Stimulated activated CD4-positive, alpha-beta T cell treated with anti-CD3 and anti-CD28 coated beads, Interleukin-12 subunit alpha, Interleukin-12 subunit beta, amount 100 ng/mL, for 4 hours (primary cell): ENCODE measurements around the gene WDR82.

Source experiments
- DNase-seq: peaks from one replicate; pipeline ENCODE4 v3.0.0-alpha.2; 2020

WDR82 gene, protein sequence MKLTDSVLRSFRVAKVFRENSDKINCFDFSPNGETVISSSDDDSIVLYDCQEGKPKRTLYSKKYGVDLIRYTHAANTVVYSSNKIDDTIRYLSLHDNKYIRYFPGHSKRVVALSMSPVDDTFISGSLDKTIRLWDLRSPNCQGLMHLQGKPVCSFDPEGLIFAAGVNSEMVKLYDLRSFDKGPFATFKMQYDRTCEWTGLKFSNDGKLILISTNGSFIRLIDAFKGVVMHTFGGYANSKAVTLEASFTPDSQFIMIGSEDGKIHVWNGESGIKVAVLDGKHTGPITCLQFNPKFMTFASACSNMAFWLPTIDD

DNA sequence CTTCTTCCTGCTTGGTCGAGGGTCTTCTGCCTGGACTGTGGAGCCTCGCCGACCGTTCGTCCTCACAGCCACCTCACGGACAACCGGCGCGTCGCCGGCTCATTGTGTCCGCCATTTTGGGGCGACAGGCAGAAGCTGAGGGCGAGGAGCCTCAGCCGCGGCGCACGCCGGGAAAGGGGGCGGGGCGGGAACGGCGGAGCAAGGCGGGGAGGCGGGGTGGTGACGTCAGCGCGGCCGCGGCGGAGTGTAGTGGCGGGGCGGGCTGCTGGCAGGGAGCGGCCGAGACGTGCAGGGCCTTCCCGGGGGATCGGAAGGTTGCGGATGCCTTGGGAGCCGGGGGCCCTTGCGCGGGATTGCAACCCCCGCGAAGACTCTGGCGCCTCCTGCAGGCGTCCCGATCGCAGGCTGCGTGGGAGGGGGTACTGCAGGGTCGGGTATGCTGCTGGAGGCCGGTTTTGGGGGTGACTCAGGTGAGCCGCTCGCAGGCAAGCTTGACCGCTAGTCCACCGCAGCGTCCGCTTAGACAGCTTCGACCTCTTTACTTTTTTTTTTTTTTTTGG, at the start of gene WDR82:
WDR82 (minus strand) TSS at position 140 of the 560 bp plus-strand sequence. CDS start 288 bp downstream, outside the sequence.
- DNase-seq, result peak; percentile 99

DNA sequence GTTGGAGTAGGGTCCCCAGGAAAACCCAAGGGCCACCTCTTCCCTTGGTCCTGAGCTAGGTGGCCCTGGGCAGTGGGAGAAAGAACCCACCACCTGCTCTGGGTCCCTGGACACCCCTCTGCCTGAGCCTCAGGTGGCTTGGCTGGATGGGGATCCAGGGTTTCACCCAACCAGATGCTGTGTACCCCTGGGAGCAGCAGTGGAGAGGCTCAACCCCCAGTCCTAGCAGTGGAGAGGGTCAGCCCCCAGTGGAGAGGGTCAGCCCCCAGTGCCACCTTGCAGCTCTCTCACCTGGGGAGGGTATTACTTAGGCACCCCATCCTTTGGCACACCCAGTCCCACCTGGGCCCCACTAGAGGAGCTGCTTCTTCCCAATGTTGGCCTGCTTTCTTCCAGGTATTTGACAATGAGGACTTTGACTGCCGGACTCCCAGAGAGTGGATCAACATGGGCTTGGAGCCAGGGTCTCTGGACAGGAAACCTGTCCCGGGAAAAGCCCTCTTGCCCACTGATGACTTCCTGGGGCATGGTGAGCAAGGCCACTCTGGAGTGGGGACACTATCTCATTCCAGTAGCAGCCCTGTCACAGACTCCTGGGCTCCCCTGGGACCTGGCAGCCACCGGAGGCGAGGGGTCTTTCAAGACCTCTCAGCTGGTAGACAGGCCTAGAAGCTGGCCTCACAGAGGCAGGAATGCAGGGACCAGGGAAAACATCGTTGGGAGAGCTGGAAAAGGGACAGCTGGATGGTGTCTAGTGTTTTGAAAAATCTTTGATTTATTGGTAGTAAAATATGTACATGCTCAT, 49.2 kb upstream of the WDR82 start:
- DNase-seq, result no peak

DNA sequence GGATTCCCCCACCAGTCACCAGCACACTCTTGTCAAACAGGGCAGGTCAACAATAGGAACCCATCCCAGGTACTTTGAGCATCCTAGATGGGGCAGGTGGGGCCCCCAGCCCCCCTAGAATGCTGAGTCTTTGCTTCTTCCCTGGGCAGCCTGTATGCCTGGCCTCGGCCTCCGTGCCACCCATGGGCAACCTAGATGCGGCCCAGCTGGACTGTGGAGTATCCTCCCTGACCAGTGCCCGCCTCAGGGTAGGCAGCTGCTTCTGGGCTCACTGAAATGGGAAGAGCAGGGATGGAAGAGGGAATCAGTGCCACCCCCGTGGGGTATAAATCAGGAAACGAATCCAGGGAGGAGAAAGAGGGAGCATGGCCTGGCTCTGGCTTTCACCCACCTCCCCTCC, 48.5 kb upstream of the WDR82 start:
- DNase-seq, result no peak

DNA sequence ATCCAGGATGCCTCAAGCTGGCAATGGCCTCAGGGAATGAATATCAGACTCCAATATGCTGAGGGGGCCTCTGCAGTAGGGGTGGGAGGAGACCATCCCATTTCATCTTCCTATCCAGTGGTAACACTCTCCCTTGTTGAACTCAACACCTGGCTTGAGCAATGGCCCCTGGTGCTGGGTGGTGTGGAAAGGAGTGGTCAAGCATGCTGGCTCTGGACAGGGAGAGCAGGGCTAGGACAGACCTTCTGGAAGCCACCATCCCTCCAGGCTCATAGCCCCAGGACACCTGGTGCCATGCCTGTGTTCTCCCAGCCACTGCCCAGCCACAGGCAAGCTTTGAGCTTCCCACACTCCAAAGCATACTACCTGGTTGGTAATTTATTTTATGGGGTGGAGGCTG, 47.2 kb upstream of the WDR82 start:
- no peak for DNase-seq

DNA sequence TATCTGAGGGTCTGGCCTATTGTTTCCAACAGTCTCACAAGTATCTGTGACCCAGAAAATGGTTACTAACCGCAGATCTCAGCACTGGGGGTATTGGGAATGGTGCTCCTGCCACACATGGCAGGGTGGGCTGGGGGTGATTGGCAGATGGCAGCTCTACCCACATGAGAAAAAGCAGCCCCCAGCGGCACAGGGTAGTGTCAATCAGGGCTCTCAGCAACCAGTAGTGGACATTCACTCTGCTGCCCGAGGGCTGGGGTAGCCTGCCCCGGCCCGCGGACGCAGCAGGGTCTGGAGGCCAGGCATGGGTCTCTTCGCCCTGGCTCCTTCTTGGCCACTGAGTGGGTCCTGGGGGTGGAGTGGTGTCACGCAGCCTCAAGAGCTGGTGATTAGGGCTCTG, 46.2 kb upstream of the WDR82 start:
- no peak for DNase-seq

DNA sequence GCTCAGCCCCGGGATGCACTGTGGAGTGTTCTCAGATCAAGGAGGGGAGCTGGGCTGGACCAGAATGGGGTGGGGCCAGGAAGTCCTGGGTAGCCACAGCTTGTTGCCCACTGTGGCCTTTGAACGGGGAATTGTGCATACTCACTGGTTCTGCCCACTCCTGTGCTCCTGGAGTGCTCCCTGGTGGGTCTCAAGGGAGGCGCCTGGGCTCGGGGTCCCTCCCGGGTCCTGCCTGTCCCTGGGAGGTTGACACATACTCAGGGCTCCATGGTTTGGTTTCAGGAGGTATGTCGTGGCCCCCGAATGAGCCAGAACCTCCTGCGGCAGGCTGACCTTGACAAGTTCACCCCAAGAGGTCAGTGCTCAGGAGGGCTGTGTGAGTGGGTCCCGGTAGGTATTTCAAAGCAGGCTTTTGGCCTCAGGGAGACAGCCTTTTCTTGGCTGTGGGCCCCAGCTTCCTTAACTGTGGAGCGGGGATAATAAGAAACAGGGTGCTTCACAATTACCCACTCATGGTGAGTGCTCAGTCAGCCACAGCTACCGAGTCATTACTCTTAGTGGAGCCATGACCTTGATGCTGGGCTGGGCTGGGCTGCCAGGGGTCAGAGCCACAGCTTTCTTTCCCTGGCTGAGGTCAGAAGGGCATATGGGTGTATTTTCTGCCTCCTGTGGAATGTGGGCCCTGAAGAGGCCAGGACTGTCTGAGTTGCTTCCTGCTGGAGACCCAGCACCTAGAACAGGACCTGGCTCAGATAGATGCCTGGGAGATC, 45.3 kb upstream of the WDR82 start:
- no peak for DNase-seq

DNA sequence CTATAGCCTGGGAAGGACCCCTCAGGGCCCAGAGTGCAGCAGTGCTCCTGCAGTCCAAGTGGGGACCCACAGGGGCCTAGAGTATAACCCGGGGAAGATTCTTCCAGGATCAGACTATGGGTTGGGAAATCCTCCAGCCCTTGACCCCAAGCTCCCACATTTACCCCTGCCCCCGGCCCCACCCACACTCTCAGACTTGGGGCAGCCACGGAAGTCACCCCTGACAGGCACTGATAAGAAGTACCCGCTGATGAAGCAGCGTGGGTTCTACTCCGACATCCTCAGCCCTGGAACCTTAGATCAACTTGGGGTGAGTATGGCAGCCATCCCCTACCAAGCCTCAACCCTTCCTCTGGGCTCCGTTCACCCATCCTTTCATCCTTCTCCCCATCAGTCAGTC, 44.0 kb upstream of the WDR82 start:
- no peak for DNase-seq

DNA sequence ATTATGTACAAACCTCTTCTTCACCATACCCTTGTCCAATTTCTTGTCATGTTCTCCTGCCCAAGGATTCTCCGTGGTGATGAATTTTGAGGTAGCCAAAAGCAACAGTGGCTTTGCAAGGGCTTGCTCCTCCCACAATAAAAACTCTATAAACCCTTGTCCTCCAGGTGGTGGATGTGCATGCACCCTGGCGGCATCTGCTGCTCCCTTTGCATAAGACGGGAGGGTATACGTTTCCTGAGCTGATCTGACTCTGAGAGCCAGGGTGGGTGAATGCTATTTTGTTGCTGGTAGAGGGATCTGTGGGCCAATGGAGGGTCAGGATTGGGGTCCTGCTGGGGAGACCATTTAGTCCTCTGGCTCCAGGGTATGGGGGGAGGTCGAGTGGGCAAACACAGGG, 43.0 kb upstream of the WDR82 start:
- DNase-seq, result no peak

DNA sequence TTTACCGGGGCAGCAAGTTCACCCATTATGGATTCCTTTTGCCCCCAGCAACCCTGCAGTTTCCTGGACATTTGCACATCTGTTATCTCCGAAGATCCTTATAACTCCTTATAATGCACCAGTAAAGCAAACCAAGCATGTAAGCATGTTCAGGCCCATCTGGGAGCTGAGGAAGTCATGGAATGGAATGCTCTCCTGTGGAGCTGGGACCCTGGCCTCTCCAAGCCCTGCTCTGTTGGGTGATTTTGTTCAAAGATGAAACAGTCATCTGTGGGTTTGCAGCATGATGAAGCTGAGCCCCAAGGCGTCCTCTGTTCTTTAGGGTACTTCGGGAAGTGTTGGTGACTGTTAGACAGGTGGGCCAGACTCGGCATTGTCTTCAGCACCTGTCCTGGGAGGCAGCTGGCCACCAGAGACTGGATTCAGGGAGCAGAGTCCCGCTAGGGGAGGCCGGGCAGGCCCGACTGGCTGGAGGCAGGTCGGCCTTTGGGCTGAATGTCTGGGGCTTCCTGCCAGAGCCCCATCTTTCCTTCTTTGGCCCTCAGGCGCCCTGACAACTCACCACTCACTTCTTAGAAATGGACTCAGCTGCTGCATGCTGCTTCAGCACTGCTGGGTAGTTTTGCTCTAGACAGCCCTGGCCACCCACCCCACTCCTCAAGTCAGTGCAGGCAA, 41.6 kb upstream of the WDR82 start:
- DNase-seq, result no peak

DNA sequence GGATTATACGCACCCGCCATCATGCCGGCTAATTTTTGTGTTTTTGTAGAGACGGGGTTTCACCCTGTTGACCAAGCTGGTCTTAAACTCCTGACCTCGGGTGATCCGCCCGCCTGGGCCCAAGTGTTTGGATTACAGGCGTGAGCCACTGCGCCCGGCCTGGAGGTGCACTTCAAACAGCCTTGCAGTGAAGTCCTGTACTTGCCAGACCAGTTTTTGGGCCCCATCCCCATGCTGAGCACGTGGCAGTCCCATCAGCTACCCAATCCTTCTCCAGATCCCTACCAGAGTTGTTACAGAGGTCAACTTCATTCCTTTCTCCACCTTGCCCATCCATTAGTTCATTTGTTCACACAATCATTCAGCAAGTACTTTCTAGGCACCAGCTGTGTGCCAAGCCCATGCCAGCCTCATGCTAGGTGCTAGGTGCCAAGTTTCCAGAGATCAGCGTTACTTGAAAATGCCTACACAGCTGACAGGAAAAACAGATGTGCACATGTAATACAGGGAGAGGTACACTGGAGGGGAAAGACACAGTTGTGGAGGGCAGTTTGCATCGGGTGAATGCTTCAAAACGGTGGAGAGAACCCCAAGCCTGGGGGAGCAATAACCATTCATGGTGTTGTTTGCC, 39.9 kb upstream of the WDR82 start:
- no peak for DNase-seq

DNA sequence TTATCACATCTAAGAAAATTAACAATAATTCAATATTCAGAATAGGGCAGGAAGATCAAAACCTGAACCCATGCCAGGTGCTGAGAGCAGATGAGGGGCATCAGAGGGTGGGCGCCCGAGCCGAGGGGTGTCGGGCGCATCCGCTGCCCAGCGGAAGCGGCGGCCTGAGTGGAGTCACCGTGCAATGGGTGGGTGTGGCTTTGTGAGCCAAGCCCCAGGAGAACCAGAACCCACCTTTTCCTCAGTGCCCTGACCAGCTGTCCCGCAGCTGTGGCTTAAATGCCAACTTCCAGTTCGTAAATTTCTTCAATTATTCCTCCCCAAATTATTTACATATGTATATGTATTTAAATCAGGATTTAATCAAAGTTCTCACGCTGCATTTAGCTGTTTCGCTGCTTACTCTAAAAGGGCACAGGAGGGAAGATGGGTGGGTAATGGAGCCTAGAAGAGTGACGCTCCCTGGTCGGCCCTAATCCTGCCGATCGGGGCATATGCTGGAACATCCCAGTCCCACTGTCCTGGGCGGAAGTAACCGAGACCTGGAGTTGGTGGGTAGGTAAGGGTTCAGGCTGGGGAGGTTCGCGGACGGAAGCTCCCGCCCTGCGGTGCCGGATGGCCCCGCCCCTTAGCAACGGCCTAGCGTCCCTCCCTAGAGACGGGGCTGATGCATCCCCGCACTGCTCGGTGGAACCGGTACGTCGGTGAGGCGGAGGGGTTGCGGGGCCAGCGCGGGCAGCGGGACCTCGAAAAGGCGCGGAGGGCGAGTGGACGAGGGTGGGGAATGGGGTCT, 39.0 kb upstream of the WDR82 start:
- DNase-seq, result peak; percentile 65

DNA sequence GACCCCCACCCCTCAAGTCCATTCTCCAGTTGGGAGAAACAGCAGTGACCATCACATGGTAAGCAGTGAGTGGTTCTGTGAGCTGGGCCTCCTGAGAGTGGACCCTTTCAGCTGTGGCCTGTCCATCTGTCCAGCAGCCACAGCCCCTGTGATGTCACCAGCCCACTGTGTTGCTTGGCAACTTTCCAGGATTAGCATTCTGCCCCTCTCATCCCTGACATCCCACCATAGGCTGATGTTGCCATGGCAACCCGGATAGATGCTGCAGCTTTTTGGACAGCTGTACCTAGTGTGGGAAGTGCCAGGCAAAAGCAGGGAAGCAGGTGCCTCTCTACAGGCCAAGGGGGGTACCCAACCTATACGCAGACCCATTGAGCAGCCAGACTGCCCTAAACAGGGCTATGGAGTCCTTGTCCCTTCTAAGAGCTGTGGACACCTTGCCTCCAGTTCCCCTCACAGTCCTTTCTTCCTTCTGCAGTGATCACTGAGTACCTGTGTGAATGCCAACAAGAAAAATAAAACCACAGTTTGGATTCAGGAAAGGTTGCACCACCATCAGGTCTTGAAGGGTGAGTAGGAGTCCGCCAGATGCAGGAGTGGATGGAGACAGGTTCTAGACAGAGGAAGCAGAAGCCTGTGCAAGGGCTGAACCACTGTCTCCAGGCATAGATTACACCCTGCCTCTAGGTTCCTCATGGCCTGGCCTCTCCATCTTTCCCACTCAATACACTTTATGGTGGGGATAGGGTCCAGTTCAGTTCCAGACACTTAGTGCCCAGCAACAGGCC, 37.7 kb upstream of the WDR82 start, which contains the start of gene DNAH1:
DNAH1 (plus strand) TSS at position 343 of the 788 bp plus-strand sequence. CDS start 6,124 bp downstream, outside the sequence.
- no peak for DNase-seq

DNA sequence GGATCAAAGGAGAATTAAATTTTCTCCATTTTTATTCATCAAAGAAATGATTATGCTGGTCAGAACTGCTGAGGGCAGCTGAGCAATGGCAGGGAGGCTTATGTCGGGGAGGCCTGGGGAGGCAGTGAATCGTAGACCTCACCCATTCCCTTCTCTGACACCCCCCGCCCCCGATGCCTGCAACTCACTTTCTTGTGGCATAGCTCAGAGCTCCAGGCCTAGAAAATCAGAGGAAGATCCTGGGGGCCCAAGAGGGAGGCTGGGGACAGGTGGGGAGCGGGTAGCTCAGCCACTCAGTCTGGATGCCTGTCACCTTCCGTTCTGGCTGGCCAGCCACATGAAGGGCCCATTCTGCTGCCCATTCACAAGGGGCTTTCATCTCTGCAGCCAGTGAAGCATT, 36.6 kb upstream of the WDR82 start:
- DNase-seq, result no peak

DNA sequence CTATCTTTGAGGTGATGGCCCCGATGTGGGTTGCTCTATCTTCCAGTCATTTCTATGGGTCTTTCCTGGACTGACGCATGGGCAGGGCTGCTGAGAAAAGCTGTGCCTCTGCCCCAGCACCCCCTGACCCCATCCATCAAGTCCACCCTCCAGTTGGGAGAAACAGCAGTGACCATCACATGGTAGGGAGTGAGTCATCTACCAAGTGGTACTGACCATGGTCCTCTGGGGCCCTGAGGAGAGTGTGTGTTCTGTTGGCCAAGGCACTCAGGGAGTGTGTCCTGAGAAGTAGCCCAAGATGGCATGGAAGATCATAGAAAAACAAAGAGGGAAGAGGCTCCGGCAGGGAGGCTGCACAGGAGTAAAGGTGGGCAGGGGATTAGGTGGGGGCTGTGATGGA, 36.0 kb upstream of the WDR82 start:
- no peak for DNase-seq

DNA sequence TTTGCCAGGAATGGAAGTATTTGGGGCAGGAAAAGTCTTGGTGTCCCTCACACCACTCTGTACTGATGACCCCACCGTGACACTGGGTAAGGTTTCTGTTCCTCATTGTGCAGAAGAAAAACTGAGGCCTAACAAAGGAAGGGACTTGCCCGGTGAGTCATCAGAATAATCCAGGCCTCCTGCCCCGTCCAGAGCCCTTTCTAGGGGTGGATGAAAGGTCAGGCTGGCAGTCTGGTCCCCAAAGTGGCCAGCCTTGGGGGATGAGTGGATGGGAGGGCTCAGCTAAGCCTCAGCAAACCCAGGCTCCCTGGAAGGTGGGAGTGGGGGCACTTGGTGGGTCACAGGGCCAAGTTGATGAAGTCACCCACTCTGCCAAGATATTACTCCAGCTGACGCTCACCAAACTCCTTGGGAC, 35.3 kb upstream of the WDR82 start:
- DNase-seq, result no peak

DNA sequence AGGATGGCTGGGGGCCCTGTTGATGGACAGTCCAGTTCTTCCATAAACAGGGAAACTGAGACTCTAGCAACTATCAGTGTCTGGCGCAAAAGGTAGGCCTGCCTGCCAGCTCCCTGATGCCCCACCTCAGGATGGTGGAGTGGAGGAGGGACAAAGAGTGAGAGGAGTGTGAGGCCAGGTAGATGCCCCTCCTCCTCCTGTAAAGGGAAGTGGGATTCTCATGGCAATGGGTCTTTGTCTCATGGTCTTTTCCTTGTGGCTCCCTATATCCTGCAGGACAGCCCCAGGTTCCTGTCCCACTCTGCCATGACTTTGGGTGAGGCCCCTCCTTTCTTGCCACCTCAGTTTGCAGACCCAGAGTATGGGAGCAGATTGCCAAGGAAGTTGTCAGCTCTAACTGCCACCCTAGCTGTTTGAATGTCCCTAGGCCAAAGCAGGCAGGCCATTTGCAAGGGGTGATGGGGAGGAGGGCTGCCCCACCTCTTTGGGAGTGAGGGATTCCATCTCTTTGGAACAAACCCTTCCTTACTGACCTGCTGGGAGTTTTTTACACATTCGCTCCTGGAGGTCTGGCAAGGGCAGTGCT, 34.8 kb upstream of the WDR82 start:
- no peak for DNase-seq

DNA sequence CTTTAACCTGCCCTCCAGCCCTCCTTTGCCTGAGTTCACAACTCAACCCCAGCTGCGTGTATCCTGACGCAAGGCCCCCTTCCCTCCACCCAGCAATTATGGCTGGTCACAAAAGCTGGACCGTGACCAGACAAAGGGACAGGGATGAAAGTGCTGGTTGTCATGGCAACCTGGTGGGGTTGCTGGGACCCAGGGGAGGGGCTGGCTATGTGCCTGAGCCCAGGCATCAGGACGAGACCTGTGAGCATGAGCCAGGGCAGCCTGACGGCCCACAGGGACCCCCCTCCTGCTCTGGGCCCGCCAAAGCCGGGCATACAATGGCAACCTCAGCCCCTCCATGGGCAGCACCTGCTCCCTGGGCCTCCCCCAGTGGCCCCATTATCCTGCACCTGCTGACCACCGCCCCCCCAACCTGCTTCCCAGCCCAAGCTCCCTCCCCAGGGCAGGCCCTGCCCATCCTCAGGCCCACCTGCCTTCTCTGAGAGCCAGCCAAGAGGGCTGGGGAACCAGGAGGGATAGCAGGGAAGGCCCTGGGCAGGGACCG, 33.2 kb upstream of the WDR82 start:
- DNase-seq, result no peak

DNA sequence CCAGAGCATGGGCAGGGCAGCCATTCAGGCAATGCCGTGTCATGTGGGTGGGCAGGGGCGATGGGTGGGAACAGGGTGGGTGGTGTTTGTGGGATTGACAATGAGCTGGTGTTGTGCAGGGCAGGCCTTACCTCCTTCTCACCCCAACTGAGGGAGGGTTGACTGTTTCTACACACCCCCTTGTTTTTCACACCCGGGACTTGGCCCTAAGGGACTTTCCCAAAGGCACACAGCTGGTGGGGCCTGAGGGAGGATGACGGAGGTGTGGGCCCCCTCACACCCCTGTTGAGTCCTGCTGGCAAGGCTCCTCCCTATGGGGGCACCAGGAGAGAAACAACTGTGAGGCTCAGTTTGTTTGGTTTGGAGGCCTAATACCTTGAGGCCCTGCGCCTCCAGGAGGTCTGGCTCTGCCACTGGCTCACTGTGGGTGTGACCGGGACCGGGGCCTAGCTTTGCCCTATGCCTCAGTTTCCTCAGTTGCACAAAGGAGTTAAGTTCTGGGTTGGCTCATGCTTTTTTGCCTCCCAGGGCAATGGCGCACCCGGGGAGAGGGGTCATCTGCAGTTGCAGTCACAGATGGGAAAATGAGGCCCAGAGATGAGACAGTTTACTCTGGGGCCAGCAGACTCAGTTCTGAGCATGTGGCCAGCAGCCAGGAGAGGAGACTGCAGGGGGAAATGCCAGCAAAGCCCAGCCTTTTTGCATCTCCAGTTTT, 32.6 kb upstream of the WDR82 start:
- DNase-seq, result peak; percentile 9

DNA sequence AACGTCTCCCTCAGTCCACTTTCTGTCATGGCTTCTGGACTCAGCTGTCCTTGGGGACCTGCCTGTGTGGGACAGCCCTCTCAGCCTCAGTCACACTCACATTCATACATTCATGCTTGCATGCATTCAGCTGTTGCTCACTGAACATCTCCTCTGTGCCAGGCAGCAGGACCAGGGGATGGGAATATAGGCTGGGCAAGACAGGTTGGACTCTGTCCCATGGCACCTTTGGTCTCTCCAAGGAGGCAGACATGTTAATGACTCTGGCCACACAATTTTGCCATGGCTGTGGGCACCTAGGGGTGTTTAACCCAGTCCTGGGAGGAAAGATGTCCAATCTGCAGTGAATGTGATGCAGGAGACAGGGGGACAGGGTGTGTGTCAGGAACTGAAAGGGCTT, 29.9 kb upstream of the WDR82 start:
- DNase-seq, result no peak
